DOHH2 (cell line): Measurements from ENCODE around the gene PCBP3.

Experiments
- H3F3A ChIP-seq: fragments of 200-600 bp; sonication (generic), shearing (Covaris generic); 2 replicates; pipeline ENCODE4 v1.6.0; 2016; ENCODE audit warnings: antibody characterized with exemption, mild to moderate bottlenecking; ENCODE audit not compliant: control insufficient read depth, insufficient read depth
- H3K27ac ChIP-seq: fragments of 200-600 bp; sonication (generic); 2 replicates; pipeline ENCODE4 v1.5.1; 2014; ENCODE audit warnings: low read depth, mild to moderate bottlenecking, low read length, moderate library complexity
- H3K27me3 ChIP-seq: fragments of 200-600 bp; sonication (generic); 2 replicates; pipeline ENCODE4 v1.6.1; 2014; ENCODE audit warnings: mild to moderate bottlenecking, low read length, mixed read lengths; ENCODE audit not compliant: control insufficient read depth
- H3K36me3 ChIP-seq: fragments of 200-600 bp; sonication (generic); 2 replicates; pipeline ENCODE4 v1.6.1; 2014; ENCODE audit warnings: mild to moderate bottlenecking, low read length, moderate library complexity, mixed read lengths; ENCODE audit not compliant: control insufficient read depth
- H3K4me1 ChIP-seq: fragments of 200-600 bp; sonication (generic); 2 replicates; pipeline ENCODE4 v1.6.1; 2014; ENCODE audit warnings: mild to moderate bottlenecking, low read length, mixed read lengths; ENCODE audit not compliant: control insufficient read depth
- H3K4me2 ChIP-seq: fragments of 200-600 bp; sonication (generic); 2 replicates; pipeline ENCODE4 v1.6.0; 2014; ENCODE audit warnings: mild to moderate bottlenecking, low read length, moderate library complexity
- H3K4me3 ChIP-seq: fragments of 200-600 bp; sonication (generic); 2 replicates; pipeline ENCODE4 v1.5.1; 2014; ENCODE audit warnings: mild to moderate bottlenecking, low read length, mixed read lengths
- H3K79me2 ChIP-seq: fragments of 200-600 bp; sonication (generic); 2 replicates; pipeline ENCODE4 v1.6.1; 2014; ENCODE audit warnings: mild to moderate bottlenecking, low read length, mixed read lengths; ENCODE audit not compliant: control insufficient read depth
- H3K9me2 ChIP-seq: fragments of 200-600 bp; sonication (generic); replicated peaks from 2 replicates; pipeline ENCODE4 v1.6.1; 2014; ENCODE audit warnings: mild to moderate bottlenecking, low read length, mixed read lengths; ENCODE audit not compliant: control insufficient read depth
- H3K9me3 ChIP-seq: fragments of 200-600 bp; sonication (generic); 2 replicates; pipeline ENCODE4 v1.6.1; 2014; ENCODE audit warnings: antibody characterized with exemption, low read length, mixed read lengths; ENCODE audit not compliant: control insufficient read depth, insufficient read depth
- H4K20me1 ChIP-seq: fragments of 200-600 bp; sonication (generic); 2 replicates; pipeline ENCODE4 v1.6.0; 2014; ENCODE audit warnings: low read depth, mild to moderate bottlenecking, antibody characterized with exemption, low read length, moderate library complexity; ENCODE audit not compliant: control insufficient read depth, insufficient read depth
- CTCF ChIP-seq: fragments of 200-600 bp; sonication (generic); IDR thresholded peaks from one replicate; pipeline ENCODE4 v1.5.1; 2014; ENCODE audit warnings: antibody characterized with exemption, mild to moderate bottlenecking, low read depth, low read length; ENCODE audit not compliant: poor library complexity, severe bottlenecking
- EZH2phosphoT487 ChIP-seq: fragments of 200-600 bp; sonication (generic); IDR thresholded peaks from 2 replicates; pipeline ENCODE4 v1.6.1; 2017; ENCODE audit warnings: borderline replicate concordance, mild to moderate bottlenecking, antibody characterized with exemption, low read length, moderate library complexity, mixed read lengths

PCBP3 gene

GRCh38 chr21:45940621-45941337 lies 297.3 kb downstream of the PCBP3 start:
- Histone ChIP-seq H4K20me1 (no peaks in the 10 kb centered on the region), H3K4me1 (no peaks in the 10 kb centered on the region), H3K9me3 (no peaks in the 10 kb centered on the region), H3K27me3 (no peaks in the 10 kb centered on the region), H3F3A (no peaks in the 10 kb centered on the region), H3K4me3 (no peak overlapping the region), H3K27ac (no peak overlapping the region), H3K9me2 (no peaks in the 10 kb centered on the region), H3K36me3 (no peaks in the 10 kb centered on the region), H3K4me2 (no peak overlapping the region), H3K79me2 (no peaks in the 10 kb centered on the region)
- TF ChIP-seq EZH2phosphoT487 (no peak), CTCF (no peak)

- H4K20me1 ChIP-seq = no peaks in the 10 kb centered on the region
- H3K4me1 ChIP-seq = no peaks in the 10 kb centered on the region
- TF ChIP-seq CTCF (no peak), EZH2phosphoT487 (no peak)
- H3K27me3 ChIP-seq = no peaks in the 10 kb centered on the region
- H3K9me2 ChIP-seq = no peaks in the 10 kb centered on the region
- H3F3A ChIP-seq = no peaks in the 10 kb centered on the region
- H3K79me2 ChIP-seq = no peaks in the 10 kb centered on the region
- H3K36me3 ChIP-seq = no peaks in the 10 kb centered on the region
- H3K9me3 ChIP-seq = no peaks in the 10 kb centered on the region
- no peak overlapping the region for H3K4me3 ChIP-seq
- no peak overlapping the region for H3K27ac ChIP-seq
- H3K4me2 ChIP-seq = no peak overlapping the region
Measured at GRCh38 chr21:45941338-45941710, 297.8 kb downstream of the PCBP3 start.

- H3K4me2 ChIP-seq = no peak overlapping the region
- H3K4me3 ChIP-seq = no peak overlapping the region
Measured at GRCh38 chr21:45941717-45942546, 298.4 kb downstream of the PCBP3 start.

More at GRCh38 chr21:45941717-45942546, 298.4 kb downstream of the PCBP3 start:
- TF ChIP-seq CTCF (no peak), EZH2phosphoT487 (no peak)
- Histone ChIP-seq H3K36me3 (no peaks in the 10 kb centered on the region), H3K9me3 (no peaks in the 10 kb centered on the region), H3K9me2 (no peaks in the 10 kb centered on the region), H3K27ac (no peak overlapping the region), H3K27me3 (no peaks in the 10 kb centered on the region), H3K79me2 (no peaks in the 10 kb centered on the region), H4K20me1 (no peaks in the 10 kb centered on the region), H3F3A (no peaks in the 10 kb centered on the region), H3K4me1 (no peaks in the 10 kb centered on the region)
